ENCODE measurements around the gene GBP3. TPM values are rescaled to one million over a fixed set of nuclear protein-coding genes. Genes with fewer than 3 reads are reported as not detected.

GBP3 gene
- total and polyA plus RNA-seq, 10 of the 15 experiments (the other 5 are each of a cell fraction or from before 2014, with no cell fraction given): 0.21 to 3.1 (median 1.7) TPM

- TF ChIP-seq ZBTB33 (IDR thresholded peaks at IDR 0.05) (no peak), ZNF687 (IDR thresholded peaks at IDR 0.05) (no peak), RCOR1 (conservative IDR thresholded peaks at IDR 0.05; ENCODE audit: low read depth, low read length) (no peak), TCF3 (IDR thresholded peaks at IDR 0.05; ENCODE audit: borderline replicate concordance, insufficient read depth, low read depth, low read length) (0 out of 2 replicates have a peak, but pooled peaks have one; percentile 65), CREB1 (IDR thresholded peaks at IDR 0.05; ENCODE audit: low read depth) (peak; percentile 49; the same call in 1 of the 2 replicates), MEF2A (IDR thresholded peaks at IDR 0.05; ENCODE audit: insufficient read depth, low read depth, low read length) (peak; percentile 97), ZZZ3 (IDR thresholded peaks at IDR 0.05; ENCODE audit: control insufficient read depth, insufficient read length, low read depth) (no peak), YBX1 (IDR thresholded peaks at IDR 0.05) (no peak), STAT1 (conservative IDR thresholded peaks at IDR 0.05) (no peak), DPF2 (IDR thresholded peaks at IDR 0.05) (peak; percentile 88), ZNF622 (IDR thresholded peaks at IDR 0.05) (no peak), NR2F1 (conservative IDR thresholded peaks at IDR 0.05) (peak; percentile 72), FOXK2 (IDR thresholded peaks at IDR 0.05) (no peak), TCF7 (IDR thresholded peaks at IDR 0.05; ENCODE audit: borderline replicate concordance) (no peak; the same call in 1 of the 2 replicates), JUNB (IDR thresholded peaks at IDR 0.05) (peak; percentile 99), SIN3A (IDR thresholded peaks at IDR 0.05; ENCODE audit: low read depth, low read length) (no peak), SP1 (IDR thresholded peaks at IDR 0.05; ENCODE audit: low read depth, low read length) (no peak), ZBED1 (IDR thresholded peaks at IDR 0.05; ENCODE audit: borderline replicate concordance) (peak; percentile 91; the same call in 1 of the 2 replicates), RELB (IDR thresholded peaks at IDR 0.05; ENCODE audit: low read depth) (peak; percentile 58; the same call in 1 of the 2 replicates), RB1 (IDR thresholded peaks at IDR 0.05; ENCODE audit: borderline replicate concordance) (no peak), USF2 (IDR thresholded peaks at IDR 0.05; ENCODE audit: borderline replicate concordance, low read depth, low read length) (no peak), TBL1XR1 (IDR thresholded peaks at IDR 0.05; ENCODE audit: low read depth, low read length) (peak; percentile 89), NFYB (IDR thresholded peaks at IDR 0.05; ENCODE audit: insufficient read depth, low read depth, low read length) (no peak), SREBF1 (IDR thresholded peaks at IDR 0.05; ENCODE audit: low read length) (peak; percentile 66; the same call in 1 of the 2 replicates), EGR1 (IDR thresholded peaks at IDR 0.05; ENCODE audit: borderline replicate concordance in 1 of 2, low read depth in 2 of 2, low read length in 2 of 2) (no peak)
Observed at GRCh38 chr1:89041119-89041641, 18.5 kb upstream of the GBP3 start (continued).
